ENCODE data around the gene TMEM231. TPM values are rescaled to one million over a fixed set of nuclear protein-coding genes. Genes with fewer than 3 reads are reported as not detected.
A peak's percentile ranks its signal among the peaks of the same experiment; 100 is the strongest.
"Not testable (repeated sequence)": the region's sequence is repeated elsewhere in the genome, so short reads cannot be mapped to it uniquely, and the experiment has no call there.

TMEM231 gene
- total RNA-seq, 4 donors from 2014 or later, result 5.1 to 21.8 (median 15.2) TPM

- Histone ChIP-seq H3K4me3 (no peak overlapping the region), H3K4me1 (no peaks in the 10 kb centered on the region), H3K36me3 (no peaks in the 10 kb centered on the region), H3K27ac (no peak overlapping the region), H3K9me3 (no peaks in the 10 kb centered on the region), H3K27me3 (no peaks in the 10 kb centered on the region)
- TF ChIP-seq CTCF (IDR thresholded peaks at IDR 0.05) (no peak), POLR2A (IDR thresholded peaks at IDR 0.05) (no peak)
- intact Hi-C loops (cut with DNase I; ENCODE audit: low total_unique reads), result no loop called here
- DNase-seq, result no peak
These were observed 2.9 kb upstream of the TMEM231 start for GRCh38 chr16:75558846-75559401.

GRCh38 chr16:75556431-75556950 lies 439 bp upstream of the TMEM231 start:
- Histone ChIP-seq H3K9me3 (no peaks in the 10 kb centered on the region), H3K27ac (peak overlapping the region; percentile 74 to 81), H3K4me3 (peak overlapping the region; percentile 53 to 54), H3K36me3 (no peaks in the 10 kb centered on the region), H3K4me1 (no peaks in the 10 kb centered on the region), H3K27me3 (no peaks in the 10 kb centered on the region)
- no peak for TF ChIP-seq CTCF (IDR thresholded peaks at IDR 0.05)
- TF ChIP-seq POLR2A (IDR thresholded peaks at IDR 0.05), result peak in 1 of 2 donors; percentile 8
- DNase-seq, result no peak
- intact Hi-C loops (cut with DNase I; ENCODE audit: low total_unique reads), result no loop called here

GRCh38 chr16:75555213-75555706 lies 792 bp downstream of the TMEM231 start:
- no peaks in the 10 kb centered on the region for H3K27me3 ChIP-seq
- no peak for TF ChIP-seq CTCF (IDR thresholded peaks at IDR 0.05)
- peak in 1 of 2 donors; percentile 27 for TF ChIP-seq POLR2A (IDR thresholded peaks at IDR 0.05)
- no peaks in the 10 kb centered on the region for H3K36me3 ChIP-seq
- no peaks in the 10 kb centered on the region for H3K9me3 ChIP-seq
- peak; percentile 62 to 77 for DNase-seq
- intact Hi-C loops (cut with DNase I; ENCODE audit: low total_unique reads), result no loop called here
- peak overlapping the region; percentile 74 to 81 for H3K27ac ChIP-seq
- H3K4me3 ChIP-seq, result peak overlapping the region; percentile 53 to 54
- no peaks in the 10 kb centered on the region for H3K4me1 ChIP-seq

GRCh38 chr16:75552951-75553350 lies 3.1 kb downstream of the TMEM231 start:
- Histone ChIP-seq H3K4me1 (no peaks in the 10 kb centered on the region), H3K36me3 (no peaks in the 10 kb centered on the region), H3K27me3 (no peaks in the 10 kb centered on the region), H3K27ac (peak overlapping the region in 1 of 2 donors; percentile 41), H3K4me3 (no peak overlapping the region), H3K9me3 (no peaks in the 10 kb centered on the region)
- no peak for DNase-seq
- TF ChIP-seq CTCF (IDR thresholded peaks at IDR 0.05) (no peak), POLR2A (IDR thresholded peaks at IDR 0.05) (no peak)
- intact Hi-C loops (cut with DNase I; ENCODE audit: low total_unique reads), result no loop called here

- Histone ChIP-seq H3K27ac (no peak overlapping the region), H3K36me3 (no peaks in the 10 kb centered on the region), H3K4me3 (no peak overlapping the region), H3K27me3 (no peaks in the 10 kb centered on the region), H3K4me1 (no peaks in the 10 kb centered on the region), H3K9me3 (no peaks in the 10 kb centered on the region)
- no peak for TF ChIP-seq POLR2A (IDR thresholded peaks at IDR 0.05)
- TF ChIP-seq CTCF (IDR thresholded peaks at IDR 0.05), result peak in 2 of 4 experiments; percentile 45 to 52
- DNase-seq, result peak in 1 of 2 donors; percentile 52
- intact Hi-C loops (cut with DNase I; ENCODE audit: low total_unique reads), result no loop called here
These were observed 5.8 kb downstream of the TMEM231 start for GRCh38 chr16:75550211-75550662.

GRCh38 chr16:75548456-75548855 lies 7.6 kb downstream of the TMEM231 start:
- H3K36me3 ChIP-seq; H3K9me3 ChIP-seq; intact Hi-C loops (cut with DNase I; ENCODE audit: low total_unique reads); H3K4me3 ChIP-seq; H3K27me3 ChIP-seq; H3K4me1 ChIP-seq; DNase-seq; H3K27ac ChIP-seq: not testable (repeated sequence)

Data from uterus (tissue), 4 donors.